ENCODE measurements around the gene TULP1.

The TULP1 gene

GRCh38 chr6:35512006-35512405 is 690 bp downstream of the TULP1 start:
- H3K36me3 ChIP-seq, result no peaks in the 10 kb centered on the region
- H3K9me3 ChIP-seq, result no peaks in the 10 kb centered on the region
- no peak overlapping the region for H3K4me3 ChIP-seq (ENCODE audit: low read depth in 1 of 2, low read length in 1 of 2)
- peaks cover 75% of the 10 kb centered on the region for H3K27me3 ChIP-seq
- no peak overlapping the region for H3K27ac ChIP-seq
- H3K4me1 ChIP-seq (ENCODE audit: control insufficient read depth in 1 of 2, insufficient read depth in 1 of 2, low read depth in 1 of 2, low read length in 1 of 2), result no peaks in the 10 kb centered on the region
- TF ChIP-seq, protein P1, sequence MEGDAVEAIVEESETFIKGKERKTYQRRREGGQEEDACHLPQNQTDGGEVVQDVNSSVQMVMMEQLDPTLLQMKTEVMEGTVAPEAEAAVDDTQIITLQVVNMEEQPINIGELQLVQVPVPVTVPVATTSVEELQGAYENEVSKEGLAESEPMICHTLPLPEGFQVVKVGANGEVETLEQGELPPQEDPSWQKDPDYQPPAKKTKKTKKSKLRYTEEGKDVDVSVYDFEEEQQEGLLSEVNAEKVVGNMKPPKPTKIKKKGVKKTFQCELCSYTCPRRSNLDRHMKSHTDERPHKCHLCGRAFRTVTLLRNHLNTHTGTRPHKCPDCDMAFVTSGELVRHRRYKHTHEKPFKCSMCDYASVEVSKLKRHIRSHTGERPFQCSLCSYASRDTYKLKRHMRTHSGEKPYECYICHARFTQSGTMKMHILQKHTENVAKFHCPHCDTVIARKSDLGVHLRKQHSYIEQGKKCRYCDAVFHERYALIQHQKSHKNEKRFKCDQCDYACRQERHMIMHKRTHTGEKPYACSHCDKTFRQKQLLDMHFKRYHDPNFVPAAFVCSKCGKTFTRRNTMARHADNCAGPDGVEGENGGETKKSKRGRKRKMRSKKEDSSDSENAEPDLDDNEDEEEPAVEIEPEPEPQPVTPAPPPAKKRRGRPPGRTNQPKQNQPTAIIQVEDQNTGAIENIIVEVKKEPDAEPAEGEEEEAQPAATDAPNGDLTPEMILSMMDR (IDR thresholded peaks at IDR 0.05), result no peak

GRCh38 chr6:35511562-35511941 is 1.1 kb downstream of the TULP1 start:
- peaks cover 80% of the 10 kb centered on the region for H3K27me3 ChIP-seq
- no peak overlapping the region for H3K27ac ChIP-seq
- H3K9me3 ChIP-seq, result no peaks in the 10 kb centered on the region
- TF ChIP-seq, protein P1 (IDR thresholded peaks at IDR 0.05), result no peak
- no peak overlapping the region for H3K4me3 ChIP-seq (ENCODE audit: low read depth in 1 of 2, low read length in 1 of 2)
- H3K4me1 ChIP-seq (ENCODE audit: control insufficient read depth in 1 of 2, insufficient read depth in 1 of 2, low read depth in 1 of 2, low read length in 1 of 2), result no peaks in the 10 kb centered on the region
- H3K36me3 ChIP-seq, result no peaks in the 10 kb centered on the region

DNA sequence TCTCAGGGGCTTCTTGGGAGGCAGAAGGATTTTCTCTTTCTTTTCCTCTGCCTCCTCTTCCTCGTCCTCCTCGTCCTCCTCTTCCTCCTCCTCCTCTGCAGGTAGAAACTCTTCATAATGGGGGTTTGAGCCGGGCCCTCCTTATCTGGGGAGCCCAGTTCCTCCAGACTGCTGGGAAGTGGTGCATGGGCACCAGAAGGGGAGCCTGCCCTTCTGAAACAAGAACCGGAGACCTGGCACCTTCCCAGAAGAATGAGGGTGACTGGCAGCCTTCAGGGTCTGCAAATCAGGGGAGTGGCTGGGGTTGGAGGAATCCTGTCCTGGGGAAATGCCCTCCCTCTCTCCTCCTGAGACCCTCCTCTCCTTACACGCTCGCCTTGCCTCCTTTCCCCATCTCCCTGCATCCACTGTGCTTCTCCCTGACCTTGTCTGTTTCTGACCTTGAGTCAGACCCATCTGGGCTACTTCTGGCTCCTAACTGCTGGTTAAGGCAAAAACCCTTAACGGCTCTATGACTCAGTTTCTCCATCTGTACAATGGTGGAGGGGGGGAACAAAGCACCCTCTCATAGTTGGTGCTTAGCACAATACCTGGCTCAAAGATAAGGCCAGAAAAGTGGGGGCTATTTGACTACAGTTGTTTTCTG is 1.7 kb downstream of the TULP1 start:
- H3K4me3 ChIP-seq (ENCODE audit: low read depth in 1 of 2, low read length in 1 of 2), result no peak overlapping the region
- no peak overlapping the region for H3K27ac ChIP-seq

GRCh38 chr6:35508542-35508941 is 4.2 kb downstream of the TULP1 start:
- TF ChIP-seq, protein P1 (IDR thresholded peaks at IDR 0.05), result no peak
- Histone ChIP-seq H3K36me3 (no peaks in the 10 kb centered on the region), H3K27me3 (peaks cover 99% of the 10 kb centered on the region), H3K9me3 (no peaks in the 10 kb centered on the region), H3K4me1 (ENCODE audit: control insufficient read depth in 1 of 2, insufficient read depth in 1 of 2, low read depth in 1 of 2, low read length in 1 of 2) (no peaks in the 10 kb centered on the region), H3K4me3 (ENCODE audit: low read depth in 1 of 2, low read length in 1 of 2) (no peak overlapping the region), H3K27ac (no peak overlapping the region)

More for the DNA sequence above, 1.7 kb downstream of the TULP1 start:
- no peaks in the 10 kb centered on the region for H3K4me1 ChIP-seq (ENCODE audit: control insufficient read depth in 1 of 2, insufficient read depth in 1 of 2, low read depth in 1 of 2, low read length in 1 of 2)
- TF ChIP-seq, protein P1 (IDR thresholded peaks at IDR 0.05), result no peak
- no peaks in the 10 kb centered on the region for H3K9me3 ChIP-seq
- peaks cover 85% of the 10 kb centered on the region for H3K27me3 ChIP-seq
- H3K36me3 ChIP-seq, result no peaks in the 10 kb centered on the region

DNA sequence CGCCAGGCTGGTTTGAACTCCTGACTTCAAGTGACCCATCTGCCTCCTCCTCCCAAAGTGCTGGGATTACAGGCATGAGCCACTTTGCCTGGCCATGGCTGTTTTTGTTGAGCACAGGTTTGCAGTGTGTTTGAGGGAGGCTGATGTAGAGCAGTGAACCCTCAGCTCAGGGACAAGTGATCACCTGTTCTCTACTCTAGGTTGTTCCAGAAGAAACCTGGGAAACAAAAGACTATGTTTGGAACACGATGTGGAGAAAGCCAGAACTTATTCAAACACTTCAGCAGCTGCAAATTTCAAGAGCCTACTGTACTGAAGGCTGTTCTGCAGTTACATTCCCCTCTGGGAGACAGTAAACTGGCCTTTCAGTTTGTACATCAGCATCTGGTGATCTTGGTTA is 4.7 kb downstream of the TULP1 start:
- no peaks in the 10 kb centered on the region for H3K4me1 ChIP-seq (ENCODE audit: control insufficient read depth in 1 of 2, insufficient read depth in 1 of 2, low read depth in 1 of 2, low read length in 1 of 2)
- no peaks in the 10 kb centered on the region for H3K36me3 ChIP-seq
- H3K27me3 ChIP-seq, result peaks cover 99% of the 10 kb centered on the region
- H3K4me3 ChIP-seq (ENCODE audit: low read depth in 1 of 2, low read length in 1 of 2), result no peak overlapping the region
- TF ChIP-seq, protein P1 (IDR thresholded peaks at IDR 0.05), result no peak
- no peak overlapping the region for H3K27ac ChIP-seq
- H3K9me3 ChIP-seq, result no peaks in the 10 kb centered on the region

Data from neutrophil (primary cell).